Measurements from ENCODE around the gene SEC14L5. TPM values are rescaled to one million over a fixed set of nuclear protein-coding genes. Genes with fewer than 3 reads are reported as not detected.
A peak's percentile ranks its signal among the peaks of the same experiment; 100 is the strongest.
"Not testable (repeated sequence)": the region's sequence is repeated elsewhere in the genome, so short reads cannot be mapped to it uniquely, and the experiment has no call there.

Gene SEC14L5
- polyA plus RNA-seq, 5 donors: 0.29 to 0.38 (median 0.31) TPM

GRCh38 chr16:5036228-5037156 is 78.4 kb downstream of the SEC14L5 start:
- no peak for DNase-seq

- no peak for DNase-seq
These were observed 82.3 kb downstream of the SEC14L5 start for GRCh38 chr16:5040451-5040850.

GRCh38 chr16:5041600-5042133 is 83.5 kb downstream of the SEC14L5 start:
- no peak for DNase-seq

GRCh38 chr16:5042574-5043171 is 84.5 kb downstream of the SEC14L5 start:
- no peak for DNase-seq

- DNase-seq: no peak
These were observed 85.9 kb downstream of the SEC14L5 start for GRCh38 chr16:5044011-5044540.

GRCh38 chr16:5044581-5044980 is 86.5 kb downstream of the SEC14L5 start:
- not testable (repeated sequence) for DNase-seq

- DNase-seq: no peak
These were observed 87.5 kb downstream of the SEC14L5 start for GRCh38 chr16:5045499-5046115.

GRCh38 chr16:5046914-5047313 is 88.8 kb downstream of the SEC14L5 start:
- no peak for DNase-seq

- no peak for DNase-seq
These were observed 97.0 kb downstream of the SEC14L5 start for GRCh38 chr16:5054876-5055865.

- no peak for DNase-seq
These were observed 98.2 kb downstream of the SEC14L5 start for GRCh38 chr16:5056352-5056751.

- DNase-seq: no peak
These were observed 100.3 kb downstream of the SEC14L5 start for GRCh38 chr16:5058476-5058875.

GRCh38 chr16:5059386-5060072 is 101.4 kb downstream of the SEC14L5 start:
- DNase-seq: no peak

- DNase-seq: no peak
These were observed 102.0 kb downstream of the SEC14L5 start for GRCh38 chr16:5060073-5060641.

GRCh38 chr16:5062051-5062450 is 103.9 kb downstream of the SEC14L5 start:
- DNase-seq: no peak

- no peak for DNase-seq
These were observed 104.9 kb downstream of the SEC14L5 start for GRCh38 chr16:5062790-5063765.

GRCh38 chr16:5064915-5065314 is 106.8 kb downstream of the SEC14L5 start:
- peak; percentile 76 to 78 for DNase-seq

- DNase-seq: peak; percentile 48 to 54
These were observed 107.2 kb downstream of the SEC14L5 start for GRCh38 chr16:5065326-5065725.

GRCh38 chr16:5065813-5066212 is 107.7 kb downstream of the SEC14L5 start, which contains the start of gene C16orf89:
Gene C16orf89, minus strand, starts transcription at chr16:5065956. Its CDS starts 48 bp downstream, at chr16:5065908.
- DNase-seq: peak; percentile 23 to 45

Data from right lung (tissue), 5 donors.